NCI-H2081 (cell line): ENCODE measurements around the gene LEMD3.

Experiments
- DNase-seq, 2 experiments: peaks; one replicate each; lab custom pipeline; 2025; lab: John Stamatoyannopoulos, UW

Gene LEMD3

GRCh38 chr12:65169320-65170208 lies at the start of gene LEMD3:
Gene LEMD3 (plus strand): TSS chr12:65169583. CDS start chr12:65169597, 14 bp downstream.
- peak; percentile 95 to 98 for DNase-seq

GRCh38 chr12:65121049-65121955 lies 48.1 kb upstream of the LEMD3 start, which contains the start of gene WIF1:
Gene WIF1 (minus strand): TSS chr12:65121305. CDS start chr12:65121191, 114 bp downstream.
- DNase-seq: peak; percentile 32 to 40

GRCh38 chr12:65121956-65122469 lies 47.4 kb upstream of the LEMD3 start:
- no peak for DNase-seq

- DNase-seq: no peak
These were observed 46.7 kb upstream of the LEMD3 start for GRCh38 chr12:65122703-65123102.

- DNase-seq: peak; percentile 52 to 58
These were observed 45.8 kb upstream of the LEMD3 start for GRCh38 chr12:65123435-65124063.

- no peak for DNase-seq
These were observed 44.1 kb upstream of the LEMD3 start for GRCh38 chr12:65125247-65125646.

- DNase-seq: no peak
These were observed 43.4 kb upstream of the LEMD3 start for GRCh38 chr12:65125975-65126374.

- DNase-seq: no peak
These were observed 42.9 kb upstream of the LEMD3 start for GRCh38 chr12:65126482-65126881.

- DNase-seq: no peak
These were observed 35.5 kb upstream of the LEMD3 start for GRCh38 chr12:65133879-65134278.

GRCh38 chr12:65139389-65139788 lies 30.0 kb upstream of the LEMD3 start:
- no peak for DNase-seq

- no peak for DNase-seq
These were observed 28.6 kb upstream of the LEMD3 start for GRCh38 chr12:65140738-65141137.

- DNase-seq: no peak
These were observed 22.0 kb upstream of the LEMD3 start for GRCh38 chr12:65147312-65147905.

GRCh38 chr12:65152012-65152411 lies 17.4 kb upstream of the LEMD3 start:
- DNase-seq: no peak

GRCh38 chr12:65152596-65152995 lies 16.8 kb upstream of the LEMD3 start:
- DNase-seq: no peak

- no peak for DNase-seq
These were observed 13.6 kb upstream of the LEMD3 start for GRCh38 chr12:65155784-65156183.

- no peak for DNase-seq
These were observed 13.0 kb upstream of the LEMD3 start for GRCh38 chr12:65156366-65156841.

- no peak for DNase-seq
These were observed 12.3 kb upstream of the LEMD3 start for GRCh38 chr12:65157091-65157490.

- no peak for DNase-seq
These were observed 6.8 kb upstream of the LEMD3 start for GRCh38 chr12:65162609-65163008.

GRCh38 chr12:65164244-65164643 lies 5.1 kb upstream of the LEMD3 start:
- DNase-seq: no peak

- DNase-seq: no peak
These were observed 4.6 kb upstream of the LEMD3 start for GRCh38 chr12:65164774-65165173.

GRCh38 chr12:65168681-65169319 lies 583 bp upstream of the LEMD3 start:
- DNase-seq: no peak
